ENCODE measurements around the gene KIAA0825. TPM values are rescaled to one million over a fixed set of nuclear protein-coding genes. Genes with fewer than 3 reads are reported as not detected.

KIAA0825 gene
- total RNA-seq, 1 donor from 2014 or later = 2.0 TPM

- Mint-ChIP-seq H3K9me3 (ENCODE audit: unreplicated experiment) (no peaks in the 10 kb centered on the region), H3K36me3 (ENCODE audit: low read depth, unreplicated experiment) (no peaks in the 10 kb centered on the region), H3K4me3 (ENCODE audit: unreplicated experiment) (no peak overlapping the region), H3K4me1 (ENCODE audit: unreplicated experiment) (no peaks in the 10 kb centered on the region), H3K27ac (ENCODE audit: unreplicated experiment) (no peak overlapping the region), H3K27me3 (ENCODE audit: unreplicated experiment) (no peaks in the 10 kb centered on the region)
- DNase-seq (ENCODE audit: low spot score) = no peak
- no peak for TF ChIP-seq CTCF (IDR thresholded peaks at IDR 0.05; ENCODE audit: unreplicated experiment)
Observed at GRCh38 chr5:94516148-94516547, 102.3 kb downstream of the KIAA0825 start.

DNA sequence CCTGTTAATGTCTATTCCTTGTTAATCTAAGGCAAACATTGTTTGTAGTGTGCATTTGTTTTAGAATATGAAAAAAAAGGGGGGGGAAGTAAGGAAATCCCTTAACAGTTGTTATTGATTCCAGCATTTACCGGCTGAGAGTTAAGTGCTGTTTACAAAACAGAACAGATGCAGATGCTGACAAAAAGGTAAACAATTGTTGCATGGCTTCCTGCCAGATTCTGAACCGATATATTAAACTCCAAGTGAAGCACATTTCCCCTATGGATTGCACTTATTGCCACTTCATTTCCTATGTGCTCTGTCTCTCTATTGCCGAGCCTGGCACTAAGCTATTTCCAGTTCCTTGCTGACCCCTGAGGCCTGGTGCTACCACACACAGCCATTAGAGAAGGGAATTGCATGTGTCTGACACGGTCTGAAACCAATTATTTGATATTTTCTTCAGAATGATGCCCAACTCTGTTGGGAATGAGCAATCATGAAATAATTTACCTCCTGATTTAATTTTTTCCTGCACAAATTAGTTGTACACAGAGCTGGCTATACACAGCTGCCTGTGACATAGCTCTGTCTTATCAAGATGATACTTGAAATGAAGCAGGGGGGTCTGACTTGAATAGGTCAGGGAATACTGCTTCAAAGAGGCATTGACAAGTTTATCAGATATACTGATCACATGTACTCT is 109.8 kb downstream of the KIAA0825 start:
- peaks cover 6% of the 10 kb centered on the region for H3K4me1 Mint-ChIP-seq (ENCODE audit: unreplicated experiment)
- H3K9me3 Mint-ChIP-seq (ENCODE audit: unreplicated experiment) = no peaks in the 10 kb centered on the region
- H3K27me3 Mint-ChIP-seq (ENCODE audit: unreplicated experiment) = no peaks in the 10 kb centered on the region
- TF ChIP-seq CTCF (IDR thresholded peaks at IDR 0.05; ENCODE audit: unreplicated experiment) = no peak
- DNase-seq (ENCODE audit: low spot score) = no peak
- no peak overlapping the region for H3K4me3 Mint-ChIP-seq (ENCODE audit: unreplicated experiment)
- no peak overlapping the region for H3K27ac Mint-ChIP-seq (ENCODE audit: unreplicated experiment)
- H3K36me3 Mint-ChIP-seq (ENCODE audit: low read depth, unreplicated experiment) = no peaks in the 10 kb centered on the region

- peaks cover 6% of the 10 kb centered on the region for H3K4me1 Mint-ChIP-seq (ENCODE audit: unreplicated experiment)
- H3K27ac Mint-ChIP-seq (ENCODE audit: unreplicated experiment) = no peak overlapping the region
- no peak for TF ChIP-seq CTCF (IDR thresholded peaks at IDR 0.05; ENCODE audit: unreplicated experiment)
- H3K27me3 Mint-ChIP-seq (ENCODE audit: unreplicated experiment) = no peaks in the 10 kb centered on the region
- no peaks in the 10 kb centered on the region for H3K9me3 Mint-ChIP-seq (ENCODE audit: unreplicated experiment)
- no peak for DNase-seq (ENCODE audit: low spot score)
- no peak overlapping the region for H3K4me3 Mint-ChIP-seq (ENCODE audit: unreplicated experiment)
- H3K36me3 Mint-ChIP-seq (ENCODE audit: low read depth, unreplicated experiment) = no peaks in the 10 kb centered on the region
Observed at GRCh38 chr5:94505327-94506068, 112.9 kb downstream of the KIAA0825 start.

DNA sequence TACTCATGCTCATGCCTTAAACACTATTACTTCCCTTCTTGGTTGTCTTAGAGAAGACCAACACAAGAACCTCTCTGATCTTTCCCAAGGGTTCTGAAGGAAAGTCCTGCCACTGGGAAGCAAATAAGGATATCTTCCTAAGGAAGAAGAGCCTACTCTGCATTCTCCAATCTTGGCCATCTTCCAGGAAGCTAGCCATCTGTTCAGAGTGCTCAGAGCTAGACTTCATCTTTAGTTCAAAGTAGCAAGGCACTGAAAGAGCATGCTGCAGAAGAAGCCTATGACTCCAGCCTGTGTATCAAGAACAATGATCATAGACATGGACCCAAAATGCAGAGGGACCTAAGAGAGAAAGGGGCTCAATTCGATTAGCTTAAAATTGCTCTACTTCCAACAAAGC is 114.7 kb downstream of the KIAA0825 start:
- TF ChIP-seq CTCF (IDR thresholded peaks at IDR 0.05; ENCODE audit: unreplicated experiment) = no peak
- Mint-ChIP-seq H3K27me3 (ENCODE audit: unreplicated experiment) (peaks cover 2% of the 10 kb centered on the region), H3K36me3 (ENCODE audit: low read depth, unreplicated experiment) (no peaks in the 10 kb centered on the region)

GRCh38 chr5:94501365-94501764 is 117.0 kb downstream of the KIAA0825 start:
- H3K27ac Mint-ChIP-seq (ENCODE audit: unreplicated experiment) = no peak overlapping the region
- H3K4me3 Mint-ChIP-seq (ENCODE audit: unreplicated experiment) = no peak overlapping the region

More for the DNA sequence above, 114.7 kb downstream of the KIAA0825 start:
- H3K4me3 Mint-ChIP-seq (ENCODE audit: unreplicated experiment) = no peak overlapping the region
- peaks cover 3% of the 10 kb centered on the region for H3K4me1 Mint-ChIP-seq (ENCODE audit: unreplicated experiment)
- no peak for DNase-seq (ENCODE audit: low spot score)
- H3K9me3 Mint-ChIP-seq (ENCODE audit: unreplicated experiment) = no peaks in the 10 kb centered on the region
- H3K27ac Mint-ChIP-seq (ENCODE audit: unreplicated experiment) = no peak overlapping the region

More at GRCh38 chr5:94501365-94501764, 117.0 kb downstream of the KIAA0825 start:
- H3K4me1 Mint-ChIP-seq (ENCODE audit: unreplicated experiment) = no peaks in the 10 kb centered on the region
- no peaks in the 10 kb centered on the region for H3K36me3 Mint-ChIP-seq (ENCODE audit: low read depth, unreplicated experiment)
- H3K27me3 Mint-ChIP-seq (ENCODE audit: unreplicated experiment) = peaks cover 2% of the 10 kb centered on the region
- no peaks in the 10 kb centered on the region for H3K9me3 Mint-ChIP-seq (ENCODE audit: unreplicated experiment)
- DNase-seq (ENCODE audit: low spot score) = no peak
- no peak for TF ChIP-seq CTCF (IDR thresholded peaks at IDR 0.05; ENCODE audit: unreplicated experiment)
